HG03575 (cell line): ENCODE data around the gene ZNF567.
"Not testable (repeated sequence)": the region's sequence is repeated elsewhere in the genome, so short reads cannot be mapped to it uniquely, and the experiment has no call there.

ENCODE experiments used
- ATAC-seq: cut with Tn5 transposase; IDR thresholded peaks from one replicate; pipeline ENCODE4 v1.9.1; 2021; ENCODE audit not compliant: unreplicated experiment, insufficient number of reproducible peaks, low FRiP score; ENCODE audit errors: extremely low read depth

Gene ZNF567

DNA sequence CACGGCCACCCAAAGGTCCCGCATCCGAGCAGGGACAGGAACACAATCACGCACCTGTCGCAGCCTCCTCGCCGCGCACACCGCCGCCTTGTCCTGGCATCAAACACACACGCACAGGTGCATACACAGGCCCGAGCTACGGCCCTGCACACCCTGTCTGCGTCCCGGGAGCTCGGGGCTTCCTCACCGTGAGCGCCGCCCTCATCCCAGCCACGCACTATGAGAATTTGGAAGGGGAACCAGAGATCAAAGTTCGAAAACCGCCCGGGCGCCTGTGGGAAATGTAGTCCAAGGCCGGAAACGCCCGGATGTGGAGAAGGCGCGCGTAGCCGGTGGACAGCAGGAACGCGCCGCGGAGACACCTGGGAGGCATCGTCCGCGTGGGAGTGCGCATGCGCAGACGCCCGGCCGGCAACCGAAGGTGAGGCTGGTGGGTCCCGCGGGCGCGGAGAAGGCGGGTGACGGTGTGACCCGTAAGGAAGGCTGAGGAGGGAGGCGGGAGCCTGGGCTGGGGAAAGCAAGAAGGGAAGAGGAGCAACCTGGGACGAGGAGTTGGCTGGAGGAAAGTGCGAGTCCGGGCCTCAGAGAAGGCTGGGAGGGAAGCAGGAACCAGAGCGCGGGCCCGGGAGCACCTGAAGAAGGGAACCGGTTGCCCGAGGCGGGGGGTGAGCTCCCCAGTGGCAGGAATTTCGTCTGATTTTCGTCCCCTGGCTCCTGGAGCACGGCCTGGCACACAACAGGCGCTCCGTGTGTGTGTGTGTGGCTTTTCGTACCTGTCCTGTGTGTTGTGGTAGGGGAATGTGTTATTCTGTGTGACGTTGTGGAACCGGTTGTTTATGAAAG lies at the start of gene ZNF567:
Gene ZNF567 (plus strand): TSS at position 399 of the 843 bp plus-strand sequence. CDS start 7,256 bp downstream, outside the sequence.
- ATAC-seq, result no peak

- ATAC-seq, result no peak
Measured at GRCh38 chr19:36638862-36639510, 48.4 kb upstream of the ZNF567 start.

DNA sequence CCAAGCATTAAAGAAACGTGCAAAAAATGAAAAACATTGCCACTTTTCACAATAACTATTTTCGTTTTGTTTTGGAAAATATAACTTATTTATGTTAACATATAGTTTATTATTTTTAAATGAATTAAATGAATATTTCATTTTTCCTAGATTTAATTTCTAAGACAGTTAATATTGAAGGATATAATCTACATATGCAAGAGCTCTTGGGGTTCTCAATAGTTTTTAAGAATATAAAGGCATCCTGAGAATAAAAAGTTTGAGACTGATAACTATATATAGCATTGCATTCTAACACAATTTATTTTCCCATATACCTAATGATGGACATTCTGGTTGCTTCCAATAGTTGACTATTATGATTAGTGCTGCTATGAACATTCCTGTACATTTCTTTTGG lies 40.7 kb upstream of the ZNF567 start:
- ATAC-seq, result no peak

- ATAC-seq, result no peak
Measured at GRCh38 chr19:36652958-36653357, 34.5 kb upstream of the ZNF567 start.

GRCh38 chr19:36665832-36666231 lies 21.6 kb upstream of the ZNF567 start:
- no peak for ATAC-seq

- no peak for ATAC-seq
Measured at GRCh38 chr19:36668646-36669045, 18.8 kb upstream of the ZNF567 start.

DNA sequence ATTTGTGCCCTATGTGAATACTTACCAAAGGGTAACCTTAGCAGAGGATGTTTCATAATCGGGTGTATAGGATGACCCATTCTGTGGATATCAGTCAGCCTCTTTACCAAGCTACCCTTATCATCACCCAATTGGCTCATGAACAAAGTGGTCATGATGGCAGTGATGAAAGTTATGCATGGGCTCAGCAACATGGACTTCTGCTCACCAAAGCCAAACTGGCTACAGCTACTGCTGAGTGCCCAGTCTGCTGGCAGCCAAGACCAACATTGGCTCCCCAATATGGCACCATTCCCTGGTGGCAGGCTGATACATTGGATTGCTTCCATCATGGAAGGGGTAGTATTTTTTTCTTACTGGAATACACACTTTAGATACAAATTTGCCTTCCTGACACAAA lies 15.0 kb upstream of the ZNF567 start:
- ATAC-seq, result no peak

- ATAC-seq, result no peak
Measured at GRCh38 chr19:36674201-36674600, 13.2 kb upstream of the ZNF567 start.

- no peak for ATAC-seq
Measured at GRCh38 chr19:36679455-36679854, 8.0 kb upstream of the ZNF567 start.

DNA sequence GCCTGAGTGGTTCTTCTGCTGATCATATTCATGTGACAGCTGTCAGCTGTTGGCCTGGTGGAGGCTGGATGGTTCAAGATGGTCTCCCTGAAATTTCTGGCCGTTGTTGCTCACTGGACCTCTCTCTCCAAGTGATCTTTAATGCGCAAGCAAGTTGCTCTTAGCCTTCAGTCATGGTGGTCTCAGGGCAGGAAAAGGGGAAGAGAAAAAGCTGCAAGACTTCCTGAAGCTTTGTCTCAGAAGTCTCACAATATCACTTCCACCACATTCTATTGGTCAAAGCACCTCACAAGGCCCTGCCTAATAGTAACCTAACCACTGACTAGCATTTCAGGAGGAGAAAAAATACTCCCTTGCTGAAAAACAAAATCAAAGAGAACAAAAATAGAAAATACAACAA lies 1.6 kb upstream of the ZNF567 start:
- no peak for ATAC-seq

DNA sequence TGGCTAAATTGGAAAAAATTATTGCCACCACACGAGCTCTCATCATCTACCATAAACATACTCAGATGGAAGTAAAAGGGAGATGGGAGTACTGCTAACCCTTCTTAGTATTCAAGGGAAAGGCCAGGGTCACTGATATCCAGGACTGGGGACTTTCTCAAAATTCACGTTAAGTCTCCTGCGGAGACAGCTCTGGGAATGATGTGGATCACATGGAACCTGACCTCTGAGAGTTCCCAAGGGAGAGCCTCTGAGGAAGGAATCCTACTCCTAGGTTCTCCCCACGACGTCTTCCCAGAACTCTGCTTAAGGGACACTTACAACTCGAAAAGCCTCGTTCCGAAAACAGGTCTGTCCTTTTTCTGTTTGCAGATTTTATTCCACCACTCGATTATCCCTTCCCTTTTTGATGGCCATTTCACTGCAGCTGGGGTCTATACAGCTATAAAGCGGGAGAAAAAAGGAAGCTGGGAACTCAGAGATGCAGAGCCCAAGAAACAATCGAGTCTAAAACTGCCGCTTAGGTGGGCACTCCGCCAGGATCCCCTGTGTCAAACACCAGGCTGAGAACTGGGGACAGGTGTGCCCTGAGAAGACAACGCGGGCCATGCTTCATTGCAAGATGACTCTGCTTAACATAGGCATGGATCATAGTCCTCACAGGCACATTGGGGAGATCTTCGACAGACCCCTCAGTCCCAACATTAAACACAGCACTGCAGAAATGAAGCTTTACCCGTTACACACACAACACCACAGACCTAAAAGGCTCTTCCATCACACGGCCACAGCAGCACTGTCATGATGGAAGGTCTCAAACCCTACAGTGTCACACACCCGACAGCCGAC lies 823 bp upstream of the ZNF567 start:
- ATAC-seq, result no peak

DNA sequence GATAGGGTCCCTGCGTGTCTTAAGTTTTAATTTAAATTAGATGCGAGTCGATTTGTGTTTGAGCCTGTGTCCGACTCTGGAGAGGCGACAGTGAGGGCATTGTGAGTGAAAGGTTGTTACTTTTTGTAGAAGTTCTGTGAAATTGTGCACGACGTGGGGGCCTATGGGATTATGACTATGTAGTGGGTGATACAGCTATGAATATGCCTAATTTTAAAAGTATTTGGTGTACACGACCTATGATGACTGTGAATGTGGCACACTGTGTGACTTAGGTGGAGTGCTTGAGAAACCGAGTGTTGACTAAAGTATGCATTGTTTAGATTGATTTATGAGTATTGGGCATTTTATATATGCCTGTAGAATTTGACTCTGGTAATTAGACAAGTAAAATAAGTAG lies 646 bp downstream of the ZNF567 start:
- ATAC-seq, result no peak

DNA sequence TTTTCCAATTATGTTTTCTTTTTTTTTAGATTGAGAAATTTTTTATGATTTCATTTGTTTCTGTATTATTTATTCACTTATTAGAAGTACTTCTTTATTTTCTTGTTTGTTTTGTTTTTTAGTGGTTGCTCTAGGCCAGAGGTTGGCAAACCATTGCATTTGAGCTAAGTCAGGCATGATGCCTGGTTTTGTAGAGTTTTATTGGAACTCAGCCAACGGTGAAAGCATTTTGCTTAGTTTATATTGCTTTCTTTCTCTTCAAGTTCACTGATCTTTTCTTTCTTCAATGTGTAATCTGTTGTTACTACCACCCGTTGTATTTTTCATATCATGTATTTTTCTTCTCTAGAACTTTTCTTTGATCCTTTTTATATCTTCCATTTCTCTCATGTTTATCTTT lies 19.7 kb downstream of the ZNF567 start:
- no peak for ATAC-seq

DNA sequence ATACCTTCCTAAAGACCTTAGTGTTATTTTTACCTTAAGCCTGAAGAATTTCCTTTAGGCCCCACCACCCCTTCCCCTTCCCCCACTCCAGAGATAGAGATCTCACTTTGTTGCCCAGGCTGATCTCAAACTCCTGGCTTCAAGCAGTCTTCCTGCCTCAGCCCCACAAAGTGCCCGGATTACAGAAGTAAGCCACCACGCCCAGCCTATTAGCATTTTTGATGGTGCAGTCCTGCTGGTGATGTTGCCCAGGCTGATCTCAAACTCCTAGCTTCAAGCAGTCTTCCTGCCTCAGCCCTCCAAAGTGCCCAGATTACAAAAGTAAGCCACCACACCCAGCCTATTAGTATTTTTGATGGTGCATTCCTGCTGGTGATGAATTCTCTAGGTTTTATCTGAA lies 22.0 kb downstream of the ZNF567 start:
- no peak for ATAC-seq

DNA sequence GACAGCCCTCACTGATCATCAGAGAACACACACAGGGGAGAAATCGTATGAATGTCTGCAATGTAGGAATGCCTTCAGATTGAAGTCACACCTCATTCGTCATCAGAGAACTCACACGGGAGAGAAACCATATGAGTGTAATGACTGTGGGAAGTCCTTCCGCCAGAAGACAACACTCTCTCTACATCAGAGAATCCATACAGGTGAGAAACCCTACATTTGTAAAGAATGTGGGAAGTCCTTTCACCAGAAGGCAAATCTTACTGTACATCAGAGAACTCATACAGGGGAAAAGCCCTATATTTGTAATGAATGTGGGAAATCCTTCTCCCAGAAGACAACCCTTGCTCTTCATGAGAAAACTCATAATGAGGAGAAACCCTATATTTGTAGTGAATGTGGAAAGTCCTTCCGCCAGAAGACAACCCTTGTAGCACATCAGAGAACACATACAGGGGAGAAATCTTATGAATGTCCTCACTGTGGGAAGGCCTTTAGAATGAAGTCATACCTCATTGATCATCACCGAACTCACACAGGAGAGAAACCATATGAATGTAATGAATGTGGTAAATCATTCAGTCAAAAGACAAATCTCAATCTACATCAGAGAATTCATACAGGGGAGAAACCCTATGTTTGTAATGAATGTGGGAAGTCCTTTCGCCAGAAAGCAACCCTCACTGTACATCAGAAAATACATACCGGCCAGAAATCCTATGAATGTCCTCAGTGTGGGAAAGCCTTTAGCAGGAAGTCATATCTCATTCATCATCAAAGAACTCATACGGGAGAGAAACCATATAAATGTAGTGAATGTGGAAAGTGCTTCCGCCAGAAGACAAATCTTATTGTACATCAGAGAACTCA lies 32.5 kb downstream of the ZNF567 start:
- ATAC-seq, result no peak

DNA sequence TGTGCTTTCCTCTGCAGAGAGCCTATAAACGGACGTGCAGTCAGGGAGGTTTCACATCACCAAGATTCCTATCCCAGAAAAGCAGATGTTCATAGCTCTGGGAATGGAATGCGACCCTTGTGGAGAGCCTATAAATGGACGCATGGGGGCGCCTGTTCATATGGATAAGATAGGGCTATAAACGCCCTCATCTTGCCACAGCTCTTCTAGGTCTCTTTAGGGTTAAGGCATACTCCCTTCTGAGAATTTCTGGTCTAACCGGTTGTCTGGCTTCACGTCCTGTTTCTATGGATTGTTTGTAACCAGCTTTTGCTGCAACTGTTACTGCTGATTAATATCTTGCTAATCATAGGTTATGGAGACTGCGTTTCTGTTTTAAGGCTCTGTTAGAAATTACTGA lies 48.8 kb downstream of the ZNF567 start:
- ATAC-seq, result not testable (repeated sequence)

DNA sequence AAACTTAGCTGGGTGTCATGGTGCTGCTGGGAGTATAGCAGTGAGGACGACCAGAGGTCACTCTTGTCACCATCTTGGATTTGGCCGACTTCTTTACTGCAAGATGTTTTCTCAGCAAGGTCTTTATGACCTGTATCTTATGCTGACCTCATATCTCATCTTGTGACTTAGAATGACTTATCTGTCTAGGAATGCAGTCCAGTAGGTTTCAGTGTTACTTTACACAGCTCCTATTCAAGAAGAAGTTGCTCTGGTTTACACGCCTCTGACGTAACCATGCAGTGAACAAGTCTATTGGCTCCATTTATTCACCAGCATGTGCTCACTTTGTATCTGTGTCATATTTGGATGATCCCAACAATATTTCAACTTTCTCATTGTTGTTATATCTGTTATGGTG lies 58.5 kb downstream of the ZNF567 start:
- ATAC-seq, result no peak

DNA sequence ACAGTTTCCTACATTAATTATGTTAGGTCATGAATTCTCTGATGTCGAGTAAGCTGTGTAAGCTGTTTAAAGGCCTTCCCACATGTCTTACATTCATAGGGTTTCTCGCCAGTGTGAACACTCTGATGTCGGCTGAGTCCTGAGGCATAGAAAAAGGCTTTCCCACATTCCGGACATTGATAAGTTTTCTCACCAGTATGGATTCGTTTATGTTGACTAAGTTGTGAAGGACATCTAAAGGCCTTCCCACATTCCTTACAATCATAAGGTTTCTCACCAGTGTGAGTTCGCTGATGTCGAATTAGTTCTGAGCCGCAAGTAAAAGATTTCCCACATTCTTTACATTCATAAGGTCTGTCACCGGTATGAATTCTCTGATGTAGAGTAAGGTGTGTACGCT lies 60.3 kb downstream of the ZNF567 start:
- no peak for ATAC-seq
